ENCODE measurements around the gene OSBPL5.

OSBPL5 gene

DNA sequence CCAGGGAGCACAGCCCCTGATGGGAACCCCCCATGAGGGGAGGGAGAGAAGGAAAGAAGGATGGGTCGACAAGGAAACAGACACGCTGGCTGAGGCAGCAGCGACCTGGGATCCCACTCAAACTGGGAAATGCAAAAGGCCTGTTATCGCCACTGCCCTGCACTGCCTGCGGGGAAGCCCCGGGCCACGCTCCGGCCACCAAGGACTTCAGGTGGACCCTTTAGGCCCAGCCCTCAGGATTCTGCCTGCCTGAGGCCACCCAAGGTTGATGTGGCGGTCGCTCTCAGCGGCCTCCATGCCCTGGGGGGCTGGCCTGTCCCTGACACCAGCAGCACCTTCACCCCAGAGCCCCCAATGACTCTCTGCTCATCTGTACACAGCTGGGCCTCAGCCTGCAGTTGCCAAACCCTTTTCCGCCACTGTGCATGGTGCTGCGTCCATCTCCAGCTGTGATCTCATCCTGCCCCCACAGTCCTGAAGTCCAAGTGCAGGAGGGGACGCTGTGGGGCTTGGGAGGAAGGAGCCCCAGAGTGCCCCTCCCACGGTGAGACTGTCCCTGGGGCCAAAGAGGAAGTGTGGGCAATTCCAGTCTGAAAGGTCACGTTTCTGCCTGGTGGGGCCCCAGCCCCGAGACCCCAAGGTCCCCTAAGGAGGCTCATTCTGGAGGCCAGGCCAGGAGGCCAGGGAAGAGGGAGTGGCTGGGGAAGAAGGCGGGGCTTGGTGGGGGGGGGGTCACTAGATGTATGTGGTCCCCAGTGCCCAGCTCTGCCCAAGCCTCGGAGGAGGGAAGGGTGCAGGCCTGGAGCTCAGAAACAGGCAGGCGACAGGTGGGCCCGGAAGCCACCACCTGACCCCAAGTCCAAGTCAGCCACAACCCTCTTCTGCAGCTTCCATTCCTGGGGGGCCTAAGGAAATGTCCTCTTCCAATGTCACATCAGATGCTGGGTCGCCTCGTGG is 31.6 kb downstream of the OSBPL5 start:
- peak; percentile 62 for DNase-seq

GRCh38 chr11:3132831-3133260 is 32.3 kb downstream of the OSBPL5 start:
- no peak for DNase-seq

GRCh38 chr11:3132271-3132781 is 32.8 kb downstream of the OSBPL5 start:
- no peak for DNase-seq

GRCh38 chr11:3131330-3131941 is 33.7 kb downstream of the OSBPL5 start:
- DNase-seq = no peak

DNA sequence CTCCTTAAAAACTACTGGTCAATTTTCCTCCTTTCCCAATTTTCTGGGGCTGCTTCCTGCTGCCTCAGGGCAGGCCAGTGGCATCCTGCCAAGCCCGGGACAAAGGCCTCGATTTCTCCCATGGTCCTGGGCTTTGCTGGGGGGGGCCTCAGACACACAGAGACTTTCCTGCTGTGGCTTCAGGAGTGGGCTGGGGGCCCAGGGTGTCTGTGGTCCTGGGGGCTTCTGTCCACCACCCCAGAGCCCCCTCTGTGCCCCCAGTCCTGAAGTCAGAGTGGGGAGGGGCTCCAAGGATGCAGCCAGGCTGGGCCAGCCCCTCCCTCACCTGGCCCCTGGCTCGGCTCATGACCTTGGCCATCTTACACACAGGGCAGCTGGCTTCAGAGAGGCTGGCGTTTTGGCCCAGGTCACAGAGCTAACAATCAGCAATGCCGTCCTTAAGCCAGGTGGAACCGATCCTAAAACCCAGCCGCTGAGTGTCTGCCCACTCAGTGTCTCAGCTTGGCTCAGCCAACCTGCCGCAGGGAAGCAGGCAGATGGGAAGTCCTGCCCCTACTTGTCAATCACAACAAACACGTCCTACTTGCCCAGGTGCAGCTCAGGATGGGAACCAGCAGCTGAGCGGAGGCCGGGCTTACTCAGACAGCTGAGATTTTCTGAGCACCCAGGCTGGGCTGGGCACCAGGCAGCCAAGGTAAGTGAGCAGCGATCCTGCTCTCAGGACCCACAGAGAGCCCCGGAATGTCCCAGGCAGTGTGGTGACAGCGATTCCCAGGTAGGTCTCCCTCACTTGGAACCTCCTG is 34.6 kb downstream of the OSBPL5 start:
- no peak for DNase-seq

GRCh38 chr11:3129591-3130268 is 35.4 kb downstream of the OSBPL5 start:
- no peak for DNase-seq

DNA sequence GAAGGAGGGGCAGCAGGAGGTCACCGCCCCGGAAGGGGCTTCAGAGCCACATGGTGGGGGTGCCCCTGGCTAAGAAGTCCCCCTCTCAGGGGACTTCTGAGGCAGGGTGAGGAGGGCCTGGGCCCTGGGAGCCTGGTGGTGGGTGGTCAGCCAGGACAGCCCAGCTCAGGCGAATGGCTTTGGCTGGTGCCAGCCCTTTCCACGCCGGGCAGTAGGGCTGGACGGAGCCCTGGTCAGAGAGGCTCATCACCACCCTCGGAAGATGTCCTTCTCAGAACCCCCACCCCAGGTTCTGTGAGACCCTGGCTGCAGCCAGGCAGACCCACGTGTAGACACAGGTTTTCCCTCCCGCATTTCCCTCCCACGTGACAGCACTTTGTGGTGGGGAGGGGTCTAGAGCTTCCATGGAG is 35.9 kb downstream of the OSBPL5 start:
- no peak for DNase-seq

DNA sequence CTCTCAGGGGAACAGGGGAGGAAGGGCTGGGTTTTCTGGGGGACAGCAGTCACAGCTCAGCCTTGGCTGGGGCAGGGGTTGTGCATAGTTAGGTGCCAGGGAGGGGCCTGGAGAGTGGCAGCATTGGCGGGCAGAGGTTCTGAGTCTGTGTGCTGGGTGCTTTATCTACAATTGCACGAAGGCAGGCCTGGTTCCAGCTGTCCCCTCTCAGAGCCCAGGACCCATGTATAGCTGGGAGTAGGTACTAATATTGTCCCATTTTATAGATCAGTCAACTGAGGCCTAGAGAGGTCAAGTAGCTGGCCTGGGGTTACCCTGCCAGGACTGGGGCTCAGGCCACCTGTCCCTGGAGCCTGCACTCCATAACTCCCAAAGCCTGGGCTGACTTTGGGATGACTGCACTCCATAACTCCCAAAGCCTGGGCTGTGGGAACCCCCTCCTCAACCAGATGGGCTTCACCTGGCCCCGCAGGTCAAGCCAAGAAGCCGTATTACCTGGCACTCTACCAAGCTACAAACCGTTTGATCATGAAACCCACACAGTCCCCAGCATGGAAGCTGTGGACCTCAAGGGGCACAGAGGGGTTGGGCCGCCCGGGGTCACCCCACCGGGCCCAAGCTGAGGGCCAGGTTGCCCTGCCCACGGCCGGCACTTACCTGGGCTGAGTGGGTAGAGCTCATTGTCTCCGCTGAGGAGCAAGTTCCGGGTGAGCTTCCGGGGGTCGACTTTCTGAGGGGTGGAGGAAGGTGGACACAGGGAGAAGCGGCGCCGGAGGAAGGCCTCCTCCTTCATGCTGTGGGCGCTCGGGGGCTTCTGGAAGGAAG is 36.5 kb downstream of the OSBPL5 start:
- DNase-seq = no peak

GRCh38 chr11:3127706-3128355 is 37.3 kb downstream of the OSBPL5 start:
- DNase-seq = no peak

DNA sequence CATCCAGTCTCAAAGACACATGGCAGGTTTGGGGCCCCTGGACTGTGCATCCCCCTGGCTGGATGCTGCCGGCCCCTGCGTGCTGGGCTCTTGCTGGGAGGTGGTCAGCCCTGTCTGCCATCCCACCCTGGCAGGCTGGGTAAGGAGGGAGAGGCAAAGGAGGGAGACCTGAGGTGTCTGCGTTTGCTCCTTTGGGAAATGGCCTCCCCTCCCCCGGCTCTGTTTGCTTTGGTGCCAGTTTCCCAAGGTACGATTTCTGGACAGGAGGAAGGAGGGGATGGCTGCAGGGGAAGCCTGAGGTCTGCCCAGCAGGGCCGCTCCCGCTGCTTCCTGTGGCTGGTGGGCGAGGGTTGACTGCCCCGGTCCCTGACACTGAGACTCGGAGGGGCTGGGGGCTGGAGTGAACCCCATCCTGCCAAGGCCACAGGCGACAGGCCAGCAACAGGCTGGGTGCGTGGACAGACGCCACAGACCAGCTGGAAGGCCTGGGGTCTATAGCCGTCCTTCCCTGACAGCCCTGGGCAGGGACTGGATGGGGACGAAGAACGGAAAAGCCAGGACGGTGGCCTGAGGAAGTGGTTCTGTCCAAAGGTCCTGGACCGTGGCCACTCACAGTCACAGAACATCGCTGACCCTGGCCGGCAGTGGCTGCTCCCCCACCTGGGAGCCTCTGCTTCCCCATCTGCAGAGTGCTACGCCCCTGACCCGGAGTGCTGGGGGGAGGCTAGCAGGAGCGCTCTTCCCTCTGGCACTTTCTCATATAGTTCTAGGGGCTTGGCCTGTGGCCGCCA is 38.0 kb downstream of the OSBPL5 start:
- DNase-seq = no peak

GRCh38 chr11:3126207-3126865 is 38.8 kb downstream of the OSBPL5 start:
- no peak for DNase-seq

- no peak for DNase-seq
These were observed 40.3 kb downstream of the OSBPL5 start for GRCh38 chr11:3124821-3125220.

- peak; percentile 87 for DNase-seq
These were observed 41.1 kb downstream of the OSBPL5 start for GRCh38 chr11:3123761-3124733.

DNA sequence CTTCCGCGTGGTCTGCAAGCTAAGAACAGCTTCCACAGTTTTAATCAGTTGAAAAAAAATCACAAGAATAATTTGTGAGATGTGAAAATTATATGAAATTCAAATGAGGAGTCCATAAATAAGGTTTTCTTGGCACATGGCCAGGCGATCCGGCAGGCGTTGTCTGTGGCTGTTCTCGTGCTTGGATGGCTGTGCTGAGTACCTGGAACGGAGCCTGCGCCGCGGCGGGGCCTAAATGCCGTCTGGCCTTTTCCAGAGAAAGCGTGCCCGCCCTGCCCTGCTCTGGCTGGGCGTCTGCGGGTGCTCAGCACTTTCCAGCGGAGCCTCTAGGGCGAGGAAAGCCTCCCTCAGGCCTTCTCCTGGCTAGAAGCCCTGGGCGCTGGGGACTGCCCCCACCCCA is 41.8 kb downstream of the OSBPL5 start:
- DNase-seq = no peak

DNA sequence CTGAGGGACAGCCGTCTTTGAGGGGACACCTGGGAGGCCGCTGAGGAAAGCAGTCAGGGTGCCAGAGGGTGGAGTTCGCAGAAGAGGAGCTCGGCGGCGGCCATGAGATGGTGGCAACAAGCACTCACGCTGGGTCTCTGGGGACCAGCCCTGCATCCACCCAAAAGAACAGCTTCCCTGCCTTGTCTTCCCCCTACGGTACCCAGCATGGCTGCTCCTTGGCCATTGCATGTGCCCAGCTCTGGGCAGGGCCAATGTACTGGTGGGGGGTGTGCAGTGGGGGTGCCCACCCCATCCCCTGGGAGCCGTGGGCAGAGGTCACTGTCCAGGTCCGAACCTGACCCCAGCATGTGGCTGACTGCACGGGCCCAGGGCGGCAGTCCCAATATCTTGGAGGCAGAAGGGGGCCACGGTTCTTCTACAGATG is 42.3 kb downstream of the OSBPL5 start:
- DNase-seq = no peak

DNA sequence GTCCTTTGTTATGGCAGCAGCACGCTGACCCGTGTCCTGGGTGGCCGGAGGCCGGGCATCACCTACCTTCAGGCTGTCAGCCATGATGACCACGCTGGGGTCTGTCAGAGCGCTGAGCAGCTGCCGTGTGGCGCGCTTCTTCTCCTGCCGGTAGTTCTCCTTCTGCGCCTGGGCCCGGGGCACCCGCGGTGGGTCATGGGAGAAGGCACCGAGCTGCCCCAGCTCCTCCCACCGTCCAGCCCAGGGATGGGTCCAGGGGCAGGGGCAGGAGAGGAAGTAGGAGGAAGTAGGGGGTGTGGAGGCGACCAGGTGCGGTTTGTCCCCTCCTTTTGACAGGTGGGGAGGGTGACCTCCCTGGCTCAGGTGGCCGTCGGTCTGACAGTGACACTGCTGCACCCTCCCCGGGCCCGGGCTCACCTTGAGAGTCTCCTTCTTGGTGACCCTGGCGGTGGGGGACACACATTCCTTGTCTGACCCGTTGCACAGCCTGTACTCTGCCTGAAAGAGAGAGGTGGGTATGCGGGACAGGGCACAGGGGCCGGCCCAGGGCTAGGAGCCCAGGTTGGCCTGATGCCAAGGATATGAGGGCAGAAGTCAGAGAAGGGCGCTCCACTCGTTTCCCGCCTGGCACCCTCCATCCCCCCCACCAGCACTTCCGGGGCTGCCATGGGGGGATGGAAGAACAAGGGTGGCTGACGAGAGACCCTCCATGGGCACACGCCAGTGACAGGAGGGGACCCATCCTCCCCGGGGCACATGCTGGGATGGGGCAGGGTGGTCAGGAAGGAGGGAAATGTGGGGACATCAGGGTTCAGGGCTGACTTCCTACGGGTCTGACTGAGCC is 43.0 kb downstream of the OSBPL5 start:
- no peak for DNase-seq

DNA sequence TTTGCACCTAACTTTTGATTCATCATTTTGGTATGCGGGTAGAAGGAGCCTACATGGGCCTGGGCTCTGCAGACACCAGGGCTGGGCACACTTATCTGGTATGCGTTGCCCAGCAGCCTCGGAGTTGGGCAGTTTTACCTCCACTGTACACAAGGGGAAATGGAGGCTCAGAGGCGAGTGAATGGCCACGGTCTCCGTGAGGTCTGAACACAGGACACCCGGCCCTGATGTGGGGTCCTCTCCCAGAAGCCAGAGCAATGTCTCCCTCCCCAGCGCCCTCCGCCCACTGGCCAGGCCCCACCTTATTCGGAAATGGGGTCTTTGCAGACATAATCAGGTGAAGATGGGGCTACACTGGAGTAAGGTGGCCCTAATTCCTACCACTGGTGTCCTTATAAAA is 43.7 kb downstream of the OSBPL5 start:
- no peak for DNase-seq
